GM12864 (cell line): Measurements from ENCODE around the gene PRKAR2B.
"Not testable (repeated sequence)": the region's sequence is repeated elsewhere in the genome, so short reads cannot be mapped to it uniquely, and the experiment has no call there.

Experiments used
- DNase-seq: peaks from one replicate; pipeline ENCODE4 v3.0.0-alpha.2; 2011; ENCODE audit warnings: low read depth
- H3K4me3 ChIP-seq: 2 replicates; pipeline ENCODE4 v1.5.1; 2011; ENCODE audit warnings: mild to moderate bottlenecking, low read depth, low read length, control low read depth
- TF ChIP-seq, protein P1 (sequence below): IDR thresholded peaks from 2 replicates; pipeline ENCODE4 v1.5.1; 2011; ENCODE audit warnings: low read depth, mild to moderate bottlenecking, moderate library complexity, low read length, control low read depth, inconsistent platforms; ENCODE audit errors: missing control alignments

PRKAR2B gene

DNA sequence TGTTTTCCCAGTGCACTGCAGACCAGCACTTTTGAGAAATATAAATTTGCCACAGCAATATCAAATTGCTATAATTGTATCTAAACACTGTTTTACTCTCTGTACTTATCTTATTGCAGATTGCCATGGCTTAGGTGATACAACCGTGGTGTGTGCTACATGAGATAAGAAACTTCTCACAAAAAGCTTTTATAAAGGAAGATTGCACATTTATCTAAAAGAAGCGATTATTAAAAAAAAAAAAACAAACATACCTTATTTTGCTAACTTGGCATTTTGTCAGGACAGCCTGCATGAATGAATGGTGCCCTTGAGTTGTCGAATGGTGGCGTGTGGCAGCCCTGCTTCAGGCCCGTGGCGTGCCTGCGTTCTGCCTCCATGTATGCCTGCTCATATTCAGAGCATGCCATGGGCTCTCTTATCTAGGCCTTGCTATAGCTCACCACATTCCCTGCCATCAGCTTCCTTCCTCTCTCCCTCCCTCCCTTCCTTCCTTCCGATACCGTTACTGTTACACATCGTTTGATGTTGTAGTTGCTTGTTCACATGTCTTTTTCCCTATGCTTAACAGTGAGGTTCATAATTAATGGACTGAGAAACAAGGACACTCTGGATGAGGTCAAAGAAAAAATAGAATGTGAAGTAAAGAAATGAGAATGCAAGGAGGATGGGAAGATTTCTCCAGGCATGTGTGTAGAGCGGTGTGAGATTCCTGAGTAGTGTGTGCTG, 34.9 kb downstream of the PRKAR2B start:
- H3K4me3 ChIP-seq, result no peak overlapping the region
- TF ChIP-seq, protein P1, sequence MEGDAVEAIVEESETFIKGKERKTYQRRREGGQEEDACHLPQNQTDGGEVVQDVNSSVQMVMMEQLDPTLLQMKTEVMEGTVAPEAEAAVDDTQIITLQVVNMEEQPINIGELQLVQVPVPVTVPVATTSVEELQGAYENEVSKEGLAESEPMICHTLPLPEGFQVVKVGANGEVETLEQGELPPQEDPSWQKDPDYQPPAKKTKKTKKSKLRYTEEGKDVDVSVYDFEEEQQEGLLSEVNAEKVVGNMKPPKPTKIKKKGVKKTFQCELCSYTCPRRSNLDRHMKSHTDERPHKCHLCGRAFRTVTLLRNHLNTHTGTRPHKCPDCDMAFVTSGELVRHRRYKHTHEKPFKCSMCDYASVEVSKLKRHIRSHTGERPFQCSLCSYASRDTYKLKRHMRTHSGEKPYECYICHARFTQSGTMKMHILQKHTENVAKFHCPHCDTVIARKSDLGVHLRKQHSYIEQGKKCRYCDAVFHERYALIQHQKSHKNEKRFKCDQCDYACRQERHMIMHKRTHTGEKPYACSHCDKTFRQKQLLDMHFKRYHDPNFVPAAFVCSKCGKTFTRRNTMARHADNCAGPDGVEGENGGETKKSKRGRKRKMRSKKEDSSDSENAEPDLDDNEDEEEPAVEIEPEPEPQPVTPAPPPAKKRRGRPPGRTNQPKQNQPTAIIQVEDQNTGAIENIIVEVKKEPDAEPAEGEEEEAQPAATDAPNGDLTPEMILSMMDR, result no peak
- no peak for DNase-seq

DNA sequence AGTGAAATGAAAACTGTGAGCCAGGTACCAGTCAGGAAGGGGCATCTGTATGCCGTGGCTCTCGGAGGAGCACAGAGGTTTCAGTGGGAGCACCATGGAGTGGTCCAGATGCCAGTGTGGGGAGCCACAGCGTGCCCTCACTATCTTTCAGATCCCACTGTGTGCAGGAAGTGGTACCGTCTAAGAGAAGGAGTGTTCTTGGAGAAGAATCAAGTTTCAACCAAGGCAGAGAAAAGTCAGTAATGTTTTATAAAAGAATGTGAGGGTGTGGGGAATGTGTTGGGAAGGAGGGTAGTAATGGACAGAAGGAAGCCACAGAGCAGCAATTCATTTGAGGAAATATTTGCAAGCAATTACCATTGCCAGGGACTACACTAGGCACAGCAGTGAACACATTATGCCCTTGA, 35.6 kb downstream of the PRKAR2B start:
- H3K4me3 ChIP-seq, result no peak overlapping the region
- TF ChIP-seq, protein P1, result no peak
- DNase-seq, result no peak

DNA sequence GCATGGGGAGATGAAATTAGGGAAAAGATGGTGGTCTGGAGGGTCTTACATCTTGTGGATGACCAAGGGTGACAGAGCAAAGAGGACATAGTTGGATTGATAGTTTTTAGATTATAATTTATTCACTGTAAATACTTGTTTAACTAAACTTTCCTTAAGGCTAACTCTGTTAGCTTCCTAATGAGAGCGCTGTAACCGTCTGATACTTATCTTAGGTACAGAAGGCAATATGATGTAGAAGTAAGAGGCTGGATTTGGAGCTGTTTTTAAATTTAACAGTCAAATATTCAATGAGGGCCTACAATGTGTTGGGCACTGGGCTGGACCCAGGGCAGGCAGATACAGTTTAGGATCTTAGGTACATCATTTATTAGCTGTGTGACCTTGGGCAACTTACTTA, 36.0 kb downstream of the PRKAR2B start:
- H3K4me3 ChIP-seq, result no peak overlapping the region
- TF ChIP-seq, protein P1, result no peak
- no peak for DNase-seq

DNA sequence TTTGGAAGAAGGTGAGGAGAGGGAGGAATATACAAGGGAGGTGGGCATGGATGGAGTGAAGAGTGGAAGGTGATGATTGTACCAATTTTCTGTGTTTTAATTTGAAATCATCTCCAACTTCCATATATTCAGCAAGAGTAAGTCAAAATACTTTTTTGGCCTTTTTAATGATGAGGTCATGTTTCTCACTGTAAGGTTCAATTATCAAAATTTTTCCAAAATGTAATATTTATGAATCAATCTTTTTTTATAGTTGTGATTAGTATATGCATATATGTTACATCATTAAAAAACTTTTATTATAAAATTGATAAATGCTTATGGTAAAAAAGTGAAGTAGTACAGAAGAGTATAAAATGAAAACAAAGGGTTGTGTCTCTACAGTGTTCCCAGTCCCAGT, 40.7 kb downstream of the PRKAR2B start:
- H3K4me3 ChIP-seq, result no peak overlapping the region
- TF ChIP-seq, protein P1, result no peak

DNA sequence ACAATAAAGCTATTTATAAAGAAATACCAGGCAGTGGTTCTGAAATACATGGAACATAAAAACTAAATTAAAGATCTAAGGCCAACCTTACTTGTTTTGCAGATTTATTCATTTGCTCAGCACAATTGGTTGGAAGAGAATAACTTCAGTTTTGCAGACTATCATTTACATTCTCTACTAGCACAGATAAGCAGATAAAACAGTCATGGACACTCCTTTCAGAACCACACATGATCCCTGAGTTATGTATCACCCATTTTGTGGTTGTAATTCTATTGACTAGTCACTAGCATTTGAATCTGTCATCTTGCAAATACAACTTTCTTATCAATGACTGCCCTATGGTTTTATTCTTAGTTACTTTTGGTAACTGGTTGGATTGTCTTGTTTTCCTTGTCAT, 45.1 kb downstream of the PRKAR2B start:
- TF ChIP-seq, protein P1, result no peak
- no peak for DNase-seq
- no peak overlapping the region for H3K4me3 ChIP-seq

More for the DNA sequence above, 40.7 kb downstream of the PRKAR2B start:
- DNase-seq, result no peak

DNA sequence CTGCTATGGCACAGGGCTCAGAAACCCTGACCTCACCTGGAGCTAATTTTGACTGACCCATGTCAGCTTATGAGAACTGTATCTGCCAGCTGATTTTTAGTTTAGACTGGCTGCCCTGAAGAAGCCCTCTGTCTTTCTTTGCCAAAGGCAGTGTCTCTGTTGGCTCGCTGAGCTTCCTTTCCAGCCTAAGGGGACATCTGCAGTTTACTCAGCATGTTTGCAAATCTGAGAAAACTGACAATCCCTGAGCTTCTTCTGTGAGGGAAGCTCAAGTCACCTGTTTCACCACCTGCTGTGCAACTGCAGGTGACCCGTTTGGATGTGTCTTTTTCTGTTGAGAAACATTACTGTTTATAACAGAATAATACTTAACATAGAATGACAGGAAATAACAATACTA, 46.0 kb downstream of the PRKAR2B start:
- TF ChIP-seq, protein P1, result no peak
- H3K4me3 ChIP-seq, result no peak overlapping the region
- DNase-seq, result no peak

DNA sequence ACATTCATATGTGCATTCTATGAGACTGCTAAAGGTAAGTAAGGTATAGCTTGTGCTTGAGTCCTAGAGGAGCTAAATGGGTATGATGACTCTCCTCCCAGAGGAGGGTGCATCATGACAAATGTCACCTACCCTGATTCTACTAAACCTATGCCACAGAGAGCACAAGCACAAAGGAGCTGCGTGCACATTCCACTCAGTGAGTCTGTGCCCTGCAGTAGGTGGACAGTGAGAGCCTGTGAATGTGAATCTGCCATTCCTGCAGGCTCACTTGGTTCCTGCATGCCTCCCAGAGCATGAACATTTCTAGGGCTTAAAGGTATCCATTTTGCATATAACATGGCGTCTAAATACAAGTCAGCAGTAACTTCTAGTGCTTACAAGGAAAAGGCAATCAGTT, 46.8 kb downstream of the PRKAR2B start:
- no peak for DNase-seq
- no peak overlapping the region for H3K4me3 ChIP-seq
- TF ChIP-seq, protein P1, result no peak

DNA sequence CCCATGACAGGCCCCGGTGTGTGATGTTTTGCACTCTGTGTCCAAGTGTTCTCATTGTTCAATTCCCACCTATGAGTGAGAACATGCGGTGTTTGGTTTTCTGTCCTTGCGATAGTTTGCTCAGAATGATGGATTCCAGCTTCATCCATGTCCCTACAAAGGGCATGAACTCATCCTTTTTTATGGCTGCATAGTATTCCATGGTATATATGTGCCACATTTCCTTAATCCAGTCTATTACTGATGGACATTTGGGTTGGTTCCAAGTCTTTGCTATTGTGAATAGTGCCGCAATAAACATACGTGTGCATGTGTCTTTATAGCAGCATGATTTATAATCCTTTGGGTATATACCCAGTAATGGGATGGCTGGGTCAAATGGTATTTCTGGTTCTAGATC, 49.2 kb downstream of the PRKAR2B start:
- not testable (repeated sequence) for H3K4me3 ChIP-seq, DNase-seq

DNA sequence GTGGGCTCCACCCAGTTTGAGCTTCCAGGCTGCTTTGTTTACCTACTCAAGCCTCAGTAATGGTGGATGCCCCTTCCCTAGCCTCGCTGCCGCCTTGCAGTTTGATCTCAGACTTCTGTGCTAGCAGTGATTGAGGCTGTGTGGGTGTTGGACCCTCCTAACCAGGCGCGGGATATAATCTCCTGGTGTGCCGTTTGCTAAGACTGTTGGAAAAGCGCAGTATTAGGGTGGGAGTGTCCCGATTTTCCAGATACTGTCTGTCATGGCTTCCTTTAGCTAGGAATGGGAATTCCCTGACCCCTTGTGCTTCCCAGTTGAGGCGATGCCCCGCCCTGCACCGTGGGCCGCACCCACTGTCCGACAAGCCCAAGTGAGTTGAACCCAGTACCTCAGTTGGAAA, 54.6 kb downstream of the PRKAR2B start:
- DNase-seq, result not testable (repeated sequence)

More for the DNA sequence above, 54.6 kb downstream of the PRKAR2B start:
- H3K4me3 ChIP-seq, result not testable (repeated sequence)
